ENCODE data around the gene RIMS1. TPM values are rescaled to one million over a fixed set of nuclear protein-coding genes. Genes with fewer than 3 reads are reported as not detected.

The RIMS1 gene
- total and polyA plus RNA-seq, 4 experiments from 2014 or later: not detected

DNA sequence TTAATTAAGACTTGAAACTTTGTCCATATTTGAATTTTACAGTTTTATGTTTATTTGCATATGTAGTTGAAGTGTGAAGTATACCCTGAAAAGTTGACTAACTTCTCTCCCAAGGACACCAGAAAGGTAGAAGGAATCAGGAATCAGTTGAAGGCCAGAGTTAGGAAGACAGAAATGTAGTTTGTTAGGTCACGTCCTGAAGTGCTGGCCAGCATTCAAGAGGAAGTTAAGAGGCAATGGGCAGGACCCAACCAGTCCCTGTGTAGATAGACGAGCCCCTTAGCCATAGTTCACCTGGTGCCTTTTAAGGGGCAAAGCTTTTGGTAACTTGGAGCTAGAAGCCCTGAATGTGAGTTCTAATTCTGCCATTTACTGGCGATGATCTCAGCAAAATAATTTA lies 485.1 kb downstream of the RIMS1 start:
- no peaks in the 10 kb centered on the region for H3K36me3 ChIP-seq (ENCODE audit: insufficient read depth, low read length)
- H3K4me3 Mint-ChIP-seq: no peak overlapping the region
- no peaks in the 10 kb centered on the region for H3K9me3 ChIP-seq (ENCODE audit: control insufficient read depth in 1 of 2, low read length in 2 of 2)
- DNase-seq: no peak
- no peak overlapping the region for H3K27ac ChIP-seq (ENCODE audit: low read depth, low read length)
- H3K9me3 Mint-ChIP-seq: no peaks in the 10 kb centered on the region
- intact Hi-C loops (cut with micrococcal nuclease): no loop called here
- peaks cover 0 to 3% of the 10 kb centered on the region in 2 donors for H3K27me3 Mint-ChIP-seq
- H3K4me1 Mint-ChIP-seq: no peaks in the 10 kb centered on the region
- ChIA-PET POLR2A (ENCODE audit: partially characterized antibody) (no interaction called here), CTCF (ENCODE audit: partially characterized antibody) (no interaction called here)
- no peak overlapping the region for H3K4me3 ChIP-seq (ENCODE audit: low read length in 2 of 2)
- H3K27ac Mint-ChIP-seq: no peak overlapping the region
- H3K27me3 ChIP-seq (ENCODE audit: insufficient read depth, low read length): no peaks in the 10 kb centered on the region
- no peaks in the 10 kb centered on the region for H3K4me1 ChIP-seq (ENCODE audit: insufficient read depth, low read length)
- no peaks in the 10 kb centered on the region for H3K36me3 Mint-ChIP-seq

- no peaks in the 10 kb centered on the region for H3K27me3 ChIP-seq (ENCODE audit: insufficient read depth, low read length)
- no peaks in the 10 kb centered on the region for H3K4me1 ChIP-seq (ENCODE audit: insufficient read depth, low read length)
- intact Hi-C loops (cut with micrococcal nuclease): no loop called here
- H3K4me1 Mint-ChIP-seq: no peaks in the 10 kb centered on the region
- no peak overlapping the region for H3K27ac ChIP-seq (ENCODE audit: low read depth, low read length)
- H3K36me3 ChIP-seq (ENCODE audit: insufficient read depth, low read length): no peaks in the 10 kb centered on the region
- DNase-seq: no peak
- H3K27me3 Mint-ChIP-seq: peaks cover 0 to 4% of the 10 kb centered on the region in 2 donors
- POLR2A ChIA-PET (ENCODE audit: partially characterized antibody): no interaction called here
- no peak overlapping the region for H3K27ac Mint-ChIP-seq
- no peak overlapping the region for H3K4me3 ChIP-seq (ENCODE audit: low read length in 2 of 2)
- H3K9me3 Mint-ChIP-seq: no peaks in the 10 kb centered on the region
- CTCF ChIA-PET (ENCODE audit: partially characterized antibody): no interaction called here
- H3K9me3 ChIP-seq (ENCODE audit: control insufficient read depth in 1 of 2, low read length in 2 of 2): no peaks in the 10 kb centered on the region
- no peaks in the 10 kb centered on the region for H3K36me3 Mint-ChIP-seq
- no peak overlapping the region for H3K4me3 Mint-ChIP-seq
These were observed 487.8 kb downstream of the RIMS1 start for GRCh38 chr6:72374172-72374571.

GRCh38 chr6:72374857-72375256 lies 488.5 kb downstream of the RIMS1 start:
- no peaks in the 10 kb centered on the region for H3K4me1 Mint-ChIP-seq
- intact Hi-C loops (cut with micrococcal nuclease): no loop called here
- no peak for DNase-seq
- H3K27ac ChIP-seq (ENCODE audit: low read depth, low read length): no peak overlapping the region
- no peaks in the 10 kb centered on the region for H3K9me3 Mint-ChIP-seq
- H3K27me3 ChIP-seq (ENCODE audit: insufficient read depth, low read length): no peaks in the 10 kb centered on the region
- no peak overlapping the region for H3K4me3 Mint-ChIP-seq
- H3K27me3 Mint-ChIP-seq: peaks cover 0 to 4% of the 10 kb centered on the region in 2 donors
- H3K36me3 ChIP-seq (ENCODE audit: insufficient read depth, low read length): no peaks in the 10 kb centered on the region
- no peak overlapping the region for H3K4me3 ChIP-seq (ENCODE audit: low read length in 2 of 2)
- no peaks in the 10 kb centered on the region for H3K9me3 ChIP-seq (ENCODE audit: control insufficient read depth in 1 of 2, low read length in 2 of 2)
- H3K27ac Mint-ChIP-seq: no peak overlapping the region
- H3K36me3 Mint-ChIP-seq: no peaks in the 10 kb centered on the region
- CTCF ChIA-PET (ENCODE audit: partially characterized antibody): no interaction called here
- POLR2A ChIA-PET (ENCODE audit: partially characterized antibody): no interaction called here
- no peaks in the 10 kb centered on the region for H3K4me1 ChIP-seq (ENCODE audit: insufficient read depth, low read length)

GRCh38 chr6:72376736-72377135 lies 490.4 kb downstream of the RIMS1 start:
- CTCF ChIA-PET (ENCODE audit: partially characterized antibody): no interaction called here
- POLR2A ChIA-PET (ENCODE audit: partially characterized antibody): no interaction called here
- intact Hi-C loops (cut with micrococcal nuclease): no loop called here

DNA sequence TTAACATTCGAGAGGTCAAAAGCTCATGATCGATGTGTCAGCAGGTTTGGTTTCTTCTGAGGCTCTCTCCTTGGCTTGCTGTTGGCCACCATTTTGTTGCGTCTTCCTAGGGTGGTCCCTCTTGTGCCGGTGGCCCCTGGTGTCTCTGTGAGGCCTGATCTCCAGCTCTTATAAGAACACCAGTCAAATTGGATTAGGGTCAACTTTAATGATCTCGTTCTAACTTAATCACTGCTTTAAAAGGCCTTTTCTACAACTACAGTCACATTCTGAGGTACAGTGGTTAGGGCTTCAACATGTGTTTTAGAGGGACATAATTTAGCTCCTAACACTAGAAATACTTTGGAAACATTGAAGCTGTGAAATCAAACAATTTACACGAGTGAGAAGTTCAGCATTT lies 494.7 kb downstream of the RIMS1 start:
- no peak overlapping the region for H3K27ac Mint-ChIP-seq
- H3K4me1 Mint-ChIP-seq: no peaks in the 10 kb centered on the region
- H3K36me3 ChIP-seq (ENCODE audit: insufficient read depth, low read length): no peaks in the 10 kb centered on the region
- H3K4me3 ChIP-seq (ENCODE audit: low read length in 2 of 2): no peak overlapping the region
- no peak overlapping the region for H3K27ac ChIP-seq (ENCODE audit: low read depth, low read length)
- H3K27me3 ChIP-seq (ENCODE audit: insufficient read depth, low read length): no peaks in the 10 kb centered on the region
- no peaks in the 10 kb centered on the region for H3K9me3 Mint-ChIP-seq
- intact Hi-C loops (cut with micrococcal nuclease): no loop called here
- ChIA-PET POLR2A (ENCODE audit: partially characterized antibody) (no interaction called here), CTCF (ENCODE audit: partially characterized antibody) (no interaction called here)
- no peak overlapping the region for H3K4me3 Mint-ChIP-seq
- no peaks in the 10 kb centered on the region for H3K9me3 ChIP-seq (ENCODE audit: control insufficient read depth in 1 of 2, low read length in 2 of 2)
- no peaks in the 10 kb centered on the region for H3K4me1 ChIP-seq (ENCODE audit: insufficient read depth, low read length)
- peaks cover 0 to 3% of the 10 kb centered on the region in 2 donors for H3K27me3 Mint-ChIP-seq
- DNase-seq: no peak
- no peaks in the 10 kb centered on the region for H3K36me3 Mint-ChIP-seq

More at GRCh38 chr6:72376736-72377135, 490.4 kb downstream of the RIMS1 start:
- DNase-seq: no peak
- Mint-ChIP-seq H3K27me3 (peaks cover 0 to 3% of the 10 kb centered on the region in 2 donors), H3K4me3 (no peak overlapping the region), H3K36me3 (no peaks in the 10 kb centered on the region), H3K4me1 (no peaks in the 10 kb centered on the region), H3K9me3 (no peaks in the 10 kb centered on the region), H3K27ac (no peak overlapping the region)
- Histone ChIP-seq H3K4me3 (ENCODE audit: low read length in 2 of 2) (no peak overlapping the region), H3K36me3 (ENCODE audit: insufficient read depth, low read length) (no peaks in the 10 kb centered on the region), H3K27ac (ENCODE audit: low read depth, low read length) (no peak overlapping the region), H3K9me3 (ENCODE audit: control insufficient read depth in 1 of 2, low read length in 2 of 2) (no peaks in the 10 kb centered on the region), H3K27me3 (ENCODE audit: insufficient read depth, low read length) (no peaks in the 10 kb centered on the region), H3K4me1 (ENCODE audit: insufficient read depth, low read length) (no peaks in the 10 kb centered on the region)

GRCh38 chr6:72382602-72383529 lies 496.5 kb downstream of the RIMS1 start:
- H3K36me3 Mint-ChIP-seq: no peaks in the 10 kb centered on the region
- H3K4me1 ChIP-seq (ENCODE audit: insufficient read depth, low read length): no peaks in the 10 kb centered on the region
- no peak overlapping the region for H3K4me3 ChIP-seq (ENCODE audit: low read length in 2 of 2)
- ChIA-PET CTCF (ENCODE audit: partially characterized antibody) (no interaction called here), POLR2A (ENCODE audit: partially characterized antibody) (no interaction called here)
- no peaks in the 10 kb centered on the region for H3K9me3 Mint-ChIP-seq
- H3K9me3 ChIP-seq (ENCODE audit: control insufficient read depth in 1 of 2, low read length in 2 of 2): no peaks in the 10 kb centered on the region
- intact Hi-C loops (cut with micrococcal nuclease): no loop called here
- no peaks in the 10 kb centered on the region for H3K27me3 ChIP-seq (ENCODE audit: insufficient read depth, low read length)
- DNase-seq: no peak
- H3K4me3 Mint-ChIP-seq: no peak overlapping the region
- peaks cover 0 to 3% of the 10 kb centered on the region in 2 donors for H3K27me3 Mint-ChIP-seq
- H3K27ac Mint-ChIP-seq: no peak overlapping the region
- H3K4me1 Mint-ChIP-seq: no peaks in the 10 kb centered on the region
- no peak overlapping the region for H3K27ac ChIP-seq (ENCODE audit: low read depth, low read length)
- H3K36me3 ChIP-seq (ENCODE audit: insufficient read depth, low read length): no peaks in the 10 kb centered on the region

- CTCF ChIA-PET (ENCODE audit: partially characterized antibody): no interaction called here
- Histone ChIP-seq H3K4me3 (ENCODE audit: low read length in 2 of 2) (no peak overlapping the region), H3K36me3 (ENCODE audit: insufficient read depth, low read length) (no peaks in the 10 kb centered on the region), H3K4me1 (ENCODE audit: insufficient read depth, low read length) (no peaks in the 10 kb centered on the region), H3K27me3 (ENCODE audit: insufficient read depth, low read length) (no peaks in the 10 kb centered on the region), H3K27ac (ENCODE audit: low read depth, low read length) (no peak overlapping the region), H3K9me3 (ENCODE audit: control insufficient read depth in 1 of 2, low read length in 2 of 2) (no peaks in the 10 kb centered on the region)
- Mint-ChIP-seq H3K4me1 (no peaks in the 10 kb centered on the region), H3K4me3 (no peak overlapping the region), H3K9me3 (no peaks in the 10 kb centered on the region), H3K27me3 (peaks cover 6% of the 10 kb centered on the region in 2 donors), H3K36me3 (no peaks in the 10 kb centered on the region), H3K27ac (no peak overlapping the region)
- DNase-seq: no peak
- POLR2A ChIA-PET (ENCODE audit: partially characterized antibody): no interaction called here
- intact Hi-C loops (cut with micrococcal nuclease): no loop called here
These were observed 500.0 kb downstream of the RIMS1 start for GRCh38 chr6:72386324-72386723.

Measured in CD4-positive, alpha-beta memory T cell (primary cell).